Measurements from ENCODE around the gene PROM2.
"Not testable (repeated sequence)": the region's sequence is repeated elsewhere in the genome, so short reads cannot be mapped to it uniquely, and the experiment has no call there.

PROM2 gene

GRCh38 chr2:95268211-95269035 is 5.8 kb upstream of the PROM2 start:
- no peak for DNase-seq (ENCODE audit: low read depth)

- DNase-seq (ENCODE audit: low read depth), result no peak
These were observed 5.1 kb upstream of the PROM2 start for GRCh38 chr2:95269036-95269680.

GRCh38 chr2:95269745-95270144 is 4.5 kb upstream of the PROM2 start:
- not testable (repeated sequence) for DNase-seq (ENCODE audit: low read depth)

GRCh38 chr2:95270541-95271081 is 3.6 kb upstream of the PROM2 start:
- no peak for DNase-seq (ENCODE audit: low read depth)

GRCh38 chr2:95271381-95271971 is 2.8 kb upstream of the PROM2 start:
- DNase-seq (ENCODE audit: low read depth), result no peak

- DNase-seq (ENCODE audit: low read depth), result no peak
These were observed 1.9 kb upstream of the PROM2 start for GRCh38 chr2:95272299-95272751.

GRCh38 chr2:95272781-95273180 is 1.5 kb upstream of the PROM2 start:
- DNase-seq (ENCODE audit: low read depth), result no peak

- DNase-seq (ENCODE audit: low read depth), result no peak
These were observed 521 bp upstream of the PROM2 start for GRCh38 chr2:95273566-95274290.

GRCh38 chr2:95275151-95275515 is 884 bp downstream of the PROM2 start:
- no peak for DNase-seq (ENCODE audit: low read depth)

GRCh38 chr2:95275601-95276243 is 1.5 kb downstream of the PROM2 start:
- no peak for DNase-seq (ENCODE audit: low read depth)

- DNase-seq (ENCODE audit: low read depth), result no peak
These were observed 2.1 kb downstream of the PROM2 start for GRCh38 chr2:95276244-95276887.

- DNase-seq (ENCODE audit: low read depth), result no peak
These were observed 2.6 kb downstream of the PROM2 start for GRCh38 chr2:95276888-95277245.

- DNase-seq (ENCODE audit: low read depth), result no peak
These were observed 3.1 kb downstream of the PROM2 start for GRCh38 chr2:95277246-95277906.

GRCh38 chr2:95278051-95278471 is 3.8 kb downstream of the PROM2 start:
- peak; percentile 13 for DNase-seq (ENCODE audit: low read depth)

GRCh38 chr2:95278637-95279225 is 4.5 kb downstream of the PROM2 start:
- DNase-seq (ENCODE audit: low read depth), result no peak

- no peak for DNase-seq (ENCODE audit: low read depth)
These were observed 5.3 kb downstream of the PROM2 start for GRCh38 chr2:95279435-95280035.

GRCh38 chr2:95281071-95281470 is 6.8 kb downstream of the PROM2 start:
- DNase-seq (ENCODE audit: low read depth), result no peak

GRCh38 chr2:95281786-95282185 is 7.5 kb downstream of the PROM2 start:
- DNase-seq (ENCODE audit: low read depth), result no peak

- DNase-seq (ENCODE audit: low read depth), result no peak
These were observed 8.2 kb downstream of the PROM2 start for GRCh38 chr2:95282458-95282857.

GRCh38 chr2:95283562-95283961 is 9.3 kb downstream of the PROM2 start:
- no peak for DNase-seq (ENCODE audit: low read depth)

All from non-pigmented ciliary epithelial cell (primary cell).